ENCODE measurements around the gene UBR3.
"Not testable (repeated sequence)": the region's sequence is repeated elsewhere in the genome, so short reads cannot be mapped to it uniquely, and the experiment has no call there.

UBR3 gene

DNA sequence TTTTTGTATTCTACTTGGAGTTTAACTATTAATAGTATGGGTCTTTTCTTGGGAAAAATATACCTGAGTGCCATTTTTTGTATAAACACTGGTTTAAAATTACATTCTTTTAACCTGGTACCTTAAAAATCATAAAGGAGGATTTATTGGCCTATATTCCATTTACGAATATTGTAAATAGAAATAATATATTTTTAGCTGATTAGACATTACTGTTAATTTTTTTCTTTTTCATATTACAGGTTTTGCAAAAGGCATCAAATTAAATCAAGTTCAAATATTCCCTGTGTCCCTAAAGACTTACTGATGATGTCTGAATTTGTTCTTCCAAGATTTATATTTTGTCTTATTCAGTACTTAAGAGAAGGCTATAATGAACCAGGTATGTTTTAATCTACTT, 44.7 kb downstream of the UBR3 start:
- no peak for DNase-seq

- DNase-seq, result peak; percentile 73
Measured at GRCh38 chr2:169877398-169877797, 50.1 kb downstream of the UBR3 start.

DNA sequence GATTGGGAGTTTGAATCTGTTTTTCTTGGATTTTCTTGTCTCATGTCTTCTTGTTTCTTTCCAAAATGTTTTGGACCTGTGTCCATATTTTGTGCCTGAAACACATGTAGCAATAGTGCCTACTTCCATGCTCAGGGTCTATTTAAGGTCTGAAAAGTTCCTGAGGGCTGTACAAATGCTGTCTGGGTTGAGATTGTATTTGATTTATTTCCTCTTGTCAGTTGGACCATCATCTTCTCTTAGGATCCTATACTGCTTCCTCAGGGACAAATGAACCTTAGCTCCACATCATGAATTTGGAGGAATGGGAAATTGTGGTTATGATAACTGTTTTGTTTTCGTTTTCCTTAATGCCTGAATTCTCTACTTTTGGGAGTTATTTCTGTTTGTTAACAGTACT, 59.9 kb downstream of the UBR3 start:
- no peak for DNase-seq

DNA sequence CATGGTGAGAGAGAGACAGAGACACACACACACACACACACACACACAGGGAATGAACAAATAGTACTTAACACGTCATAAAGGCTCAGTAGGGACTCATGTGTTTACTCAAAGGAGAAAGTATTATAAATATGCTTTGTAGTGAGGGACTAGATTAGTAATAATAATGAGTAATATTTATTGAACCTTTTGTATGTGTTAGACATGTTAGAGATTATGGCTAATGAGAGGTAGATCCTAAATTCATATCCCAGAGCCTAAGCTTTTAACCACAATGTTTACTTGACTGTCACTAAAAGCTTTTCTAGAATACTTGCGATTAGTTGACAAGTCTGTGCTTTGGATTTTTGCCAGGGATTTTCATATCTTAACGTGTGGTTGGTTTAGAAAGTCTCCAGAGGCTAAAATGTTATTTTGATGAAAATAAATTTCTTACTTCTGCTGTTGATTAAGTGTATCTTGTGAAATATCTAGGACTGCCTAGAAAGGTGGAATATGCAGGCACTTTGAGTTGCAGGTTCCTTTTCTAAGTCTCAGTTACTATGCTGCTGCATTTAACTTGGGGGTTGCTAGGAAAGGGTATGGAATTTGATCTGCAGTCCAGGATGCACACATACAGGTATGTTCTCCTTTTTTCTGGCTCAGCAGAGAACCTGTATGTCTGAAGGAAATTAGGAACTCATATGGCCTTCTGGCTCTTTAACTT, 64.5 kb downstream of the UBR3 start:
- peak; percentile 38 for DNase-seq

DNA sequence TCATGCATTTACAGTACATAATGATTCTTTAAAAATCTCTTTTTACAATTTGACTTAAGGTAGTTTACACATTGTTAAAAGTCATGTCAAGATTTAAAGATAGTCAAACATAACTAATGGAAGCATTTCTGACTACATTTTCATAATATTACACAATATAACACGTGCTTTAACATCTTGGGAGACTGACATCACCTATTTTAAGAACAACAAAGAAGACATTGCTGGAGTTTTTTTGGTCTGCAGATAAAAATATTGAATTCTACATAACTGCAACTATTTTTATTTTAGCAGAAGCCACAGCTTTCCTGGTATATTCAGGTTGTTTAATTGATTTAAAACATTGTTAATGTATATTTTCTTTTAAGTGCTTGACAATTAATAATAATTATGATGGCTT, 65.7 kb downstream of the UBR3 start:
- no peak for DNase-seq

GRCh38 chr2:169895294-169895985, 68.2 kb downstream of the UBR3 start:
- DNase-seq, result peak; percentile 15

GRCh38 chr2:169897834-169898233, 70.6 kb downstream of the UBR3 start:
- no peak for DNase-seq

DNA sequence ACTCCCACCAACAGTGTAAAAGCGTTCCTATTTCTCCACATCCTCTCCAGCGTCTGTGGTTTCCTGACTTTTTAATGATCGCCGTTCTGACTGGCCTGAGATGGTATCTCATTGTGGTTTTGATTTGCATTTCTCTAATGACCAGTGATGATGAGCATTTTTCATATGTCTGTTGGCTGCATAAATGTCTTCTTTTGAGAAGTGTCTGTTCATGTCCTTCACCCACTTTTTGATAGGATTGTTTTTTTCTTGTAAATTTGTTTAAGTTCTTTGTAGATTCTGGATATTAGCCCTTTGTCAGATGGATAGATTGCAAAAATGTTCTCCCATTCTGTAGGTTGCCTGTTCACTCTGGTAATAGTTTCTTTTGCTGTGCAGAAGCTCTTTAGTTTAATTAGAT, 72.8 kb downstream of the UBR3 start:
- DNase-seq, result not testable (repeated sequence)

- no peak for DNase-seq
Measured at GRCh38 chr2:169900686-169901085, 73.4 kb downstream of the UBR3 start.

GRCh38 chr2:169906731-169907130, 79.5 kb downstream of the UBR3 start:
- no peak for DNase-seq

GRCh38 chr2:169909376-169909775, 82.1 kb downstream of the UBR3 start:
- no peak for DNase-seq

GRCh38 chr2:169910109-169910799, 83.0 kb downstream of the UBR3 start:
- peak; percentile 90 for DNase-seq

DNA sequence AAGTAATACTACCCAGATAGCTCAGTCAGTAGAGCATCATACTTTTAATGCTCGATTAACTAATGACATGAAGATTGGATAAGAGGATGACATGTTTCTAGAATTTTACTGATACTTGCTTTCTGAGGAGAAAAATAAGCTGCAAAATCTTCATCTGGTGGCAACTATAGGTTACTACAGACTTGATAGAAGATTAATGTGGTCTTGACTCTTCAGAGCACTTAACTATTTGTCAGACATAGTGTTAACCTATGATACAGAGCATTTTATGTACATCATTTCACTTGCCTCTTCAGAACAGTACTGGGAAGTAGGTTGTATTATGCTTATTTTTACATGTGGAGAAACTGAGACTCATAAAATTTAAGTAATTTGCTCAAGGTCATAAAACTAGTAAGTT, 83.9 kb downstream of the UBR3 start:
- peak; percentile 49 for DNase-seq

DNA sequence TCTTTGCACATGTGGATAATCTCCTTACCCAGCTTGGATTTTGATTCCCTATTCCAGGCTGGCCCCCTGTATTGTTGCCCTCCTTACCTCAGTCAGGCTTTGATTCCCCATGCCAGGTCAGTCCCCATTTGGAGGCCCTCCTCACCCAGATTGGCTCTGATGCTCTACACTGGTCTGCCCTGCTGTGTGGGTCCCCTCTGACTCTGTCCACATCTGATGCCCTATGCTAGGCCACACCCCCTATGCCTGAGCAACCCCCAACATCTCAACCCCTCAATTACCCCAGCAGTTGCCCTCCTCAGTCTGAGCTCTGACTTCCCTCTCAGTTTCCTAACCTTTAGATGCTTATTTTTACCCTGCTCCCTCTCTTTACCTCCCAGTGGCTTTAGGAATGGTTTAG, 89.4 kb downstream of the UBR3 start:
- no peak for DNase-seq

GRCh38 chr2:169923977-169924376, 96.7 kb downstream of the UBR3 start:
- DNase-seq, result no peak

DNA sequence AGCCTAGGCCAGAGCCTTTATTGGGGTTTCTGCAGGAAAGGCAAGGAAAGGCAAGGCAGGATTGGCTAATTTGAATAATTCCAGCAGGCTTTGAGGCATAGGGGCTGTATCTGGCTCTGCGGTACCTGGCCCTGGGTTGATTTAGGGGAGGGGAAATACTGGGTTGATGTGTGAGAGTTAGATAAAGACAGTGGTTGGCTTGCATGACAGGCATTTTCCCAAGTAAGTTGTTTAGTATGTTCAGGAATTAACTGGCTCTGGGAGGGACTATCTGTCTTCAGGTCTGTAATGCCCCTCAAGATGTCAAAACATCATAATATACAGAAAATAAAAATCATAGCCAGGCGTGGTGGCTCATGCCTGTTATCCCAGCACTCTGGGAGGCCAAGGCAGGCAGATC, 98.7 kb downstream of the UBR3 start:
- peak; percentile 90 for DNase-seq

GRCh38 chr2:169928463-169928864, 101.2 kb downstream of the UBR3 start:
- peak; percentile 80 for DNase-seq

GRCh38 chr2:169933124-169933711, 106.0 kb downstream of the UBR3 start:
- DNase-seq, result peak; percentile 67

DNA sequence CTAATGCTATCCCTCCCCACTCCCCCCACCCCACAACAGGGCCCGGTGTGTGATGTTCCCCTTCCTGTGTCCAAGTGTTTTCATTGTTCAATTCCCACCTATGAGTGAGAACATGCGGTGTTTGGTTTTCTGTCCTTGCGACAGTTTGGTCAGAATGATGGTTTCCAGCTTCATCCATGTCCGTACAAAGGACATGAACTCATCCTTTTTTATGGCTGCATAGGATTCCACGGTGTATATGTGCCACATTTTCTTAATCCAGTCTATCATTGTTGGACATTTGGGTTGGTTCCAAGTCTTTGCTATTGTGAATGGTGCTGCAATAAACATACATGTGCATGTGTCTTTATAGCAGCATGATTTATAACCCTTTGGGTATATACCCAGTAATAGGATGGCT, 109.4 kb downstream of the UBR3 start:
- not testable (repeated sequence) for DNase-seq

DNA sequence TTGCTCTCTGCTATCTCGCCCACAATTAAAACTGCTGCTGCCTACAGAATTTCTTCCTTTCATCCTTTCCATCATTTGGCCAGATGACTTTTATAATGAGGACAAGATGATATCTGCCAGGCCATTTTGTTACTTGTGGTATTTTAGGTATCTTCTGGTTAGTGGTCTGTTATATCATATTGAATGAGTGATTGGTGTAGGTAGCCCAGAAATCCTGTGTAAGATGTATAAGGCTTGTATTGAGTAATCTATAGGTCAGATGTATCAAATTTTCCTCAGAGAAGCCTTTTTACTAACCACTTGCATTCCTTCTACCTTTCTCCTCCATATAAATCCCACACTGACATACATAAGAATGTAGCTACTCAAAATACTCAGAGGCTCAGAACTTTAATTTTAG, 118.3 kb downstream of the UBR3 start:
- no peak for DNase-seq

DNA sequence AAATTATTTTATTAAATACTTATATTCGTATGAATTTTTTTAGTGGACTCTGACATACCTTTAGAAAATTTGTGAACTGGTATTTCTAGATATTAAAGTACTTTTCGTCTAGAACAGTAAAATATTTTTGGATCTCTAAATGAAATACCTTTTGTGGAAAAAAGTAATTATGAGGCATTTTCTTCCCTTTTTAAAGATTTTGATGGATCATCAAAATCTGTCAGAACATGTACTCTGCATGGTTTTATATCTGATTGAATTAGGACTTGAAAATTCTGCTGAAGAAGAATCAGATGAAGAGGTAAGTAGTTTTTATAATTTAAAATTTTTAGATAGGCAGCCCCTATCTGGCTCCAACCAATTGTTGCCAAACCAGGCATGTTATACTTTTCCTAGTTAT, 118.8 kb downstream of the UBR3 start:
- no peak for DNase-seq

DNA sequence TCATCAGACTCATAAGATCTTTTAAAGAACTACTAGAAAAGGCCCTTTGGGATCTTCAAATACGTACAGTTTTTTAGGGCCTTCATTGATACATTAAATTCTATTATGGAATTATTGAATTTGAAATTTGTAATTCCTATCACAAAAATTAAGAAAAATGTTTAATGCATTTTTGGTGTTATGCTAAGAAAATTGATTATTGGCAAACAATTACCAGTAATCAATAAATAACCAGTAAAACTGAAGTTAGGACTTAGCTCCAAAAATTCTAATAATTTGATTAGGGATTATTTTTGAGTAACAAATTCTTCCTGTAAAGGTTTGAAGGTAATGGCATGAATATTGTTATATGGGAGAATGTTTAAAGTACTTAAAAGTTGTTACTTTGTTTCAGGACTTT, 119.3 kb downstream of the UBR3 start:
- no peak for DNase-seq

- DNase-seq, result no peak
Measured at GRCh38 chr2:169955940-169956339, 128.7 kb downstream of the UBR3 start.

DNA sequence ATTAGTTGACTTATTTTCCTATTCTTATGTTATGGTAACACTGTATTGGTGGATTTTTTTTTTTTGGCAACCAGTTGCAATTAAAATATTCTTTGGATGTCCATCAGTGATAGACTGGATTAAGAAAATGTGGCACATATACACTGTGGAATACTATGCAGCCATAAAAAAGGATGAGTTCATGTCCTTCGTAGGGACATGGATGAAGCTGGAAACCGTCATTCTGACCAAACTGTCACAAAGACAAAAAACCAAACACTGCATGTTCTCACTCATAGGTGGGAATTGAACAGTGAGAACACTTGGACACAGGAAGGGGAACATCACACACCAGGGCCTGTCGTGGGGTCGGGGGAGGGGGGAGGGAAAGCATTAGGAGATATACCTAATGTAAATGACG, 130.0 kb downstream of the UBR3 start:
- not testable (repeated sequence) for DNase-seq

All from OCI-M1 (cell line).